Panc1 (cell line): ENCODE measurements around the gene SIGLEC11. TPM values are rescaled to one million over a fixed set of nuclear protein-coding genes. Genes with fewer than 3 reads are reported as not detected.

ENCODE experiments used
- ATAC-seq: fragments of 200-7000 bp; cut with Tn5 transposase; 2 replicates; pipeline ENCODE4 v1.9.1; 2020; ENCODE audit warnings: mild to moderate bottlenecking, moderate library complexity
- BruUV-seq: library from RNA; stranded (reverse); fragments of 400-500 nt; replicated peaks from 2 replicates; lab custom pipeline; 2021; lab: Mats Ljungman, UMichigan
- CTCF ChIA-PET: fragments of 300-600 bp; sonication (Branson Sonifier 250); formaldehyde crosslinking; loops from one replicate; lab custom pipeline; 2022; ENCODE audit warnings: antibody characterized with exemption; lab: Charles Lee
- POLR2A ChIA-PET: fragments of 300-600 bp; sonication (Branson Sonifier 250); formaldehyde crosslinking; loops from one replicate; lab custom pipeline; 2022; ENCODE audit warnings: antibody characterized with exemption; lab: Charles Lee
- DNase-seq: peaks from one replicate; pipeline ENCODE4 v3.0.0-alpha.2; 2010; ENCODE audit warnings: low read depth, low spot score
- H3K27ac ChIP-seq: 2 replicates; pipeline ENCODE4 v1.5.1; 2011; ENCODE audit warnings: mild to moderate bottlenecking, low read length, inconsistent platforms
- H3K27me3 ChIP-seq: fragments of 200-500 bp; sonication (Bioruptor generic); 2 replicates; pipeline ENCODE4 v1.6.0; 2014; ENCODE audit warnings: low read length, inconsistent platforms; ENCODE audit not compliant: control insufficient read depth, insufficient read depth
- H3K36me3 ChIP-seq: fragments of 200-500 bp; sonication (Bioruptor generic); 2 replicates; pipeline ENCODE4 v1.5.1; 2014; ENCODE audit warnings: inconsistent platforms, mild to moderate bottlenecking, low read length, moderate library complexity; ENCODE audit not compliant: control insufficient read depth, insufficient read depth
- H3K4me1 ChIP-seq: 2 replicates; pipeline ENCODE4 v1.5.1; 2011; ENCODE audit warnings: inconsistent platforms, mild to moderate bottlenecking, low read length, moderate library complexity; ENCODE audit not compliant: control insufficient read depth, insufficient read depth
- H3K4me3 ChIP-seq, 2 experiments: 2 replicates each; pipeline ENCODE4 v1.5.1; 2011 to 2012; ENCODE audit warnings: low read depth in 2 of 2, low read length in 2 of 2, mild to moderate bottlenecking in 2 of 2, inconsistent platforms in 1 of 2, moderate library complexity in 1 of 2
- H3K9me3 ChIP-seq: fragments of 200-500 bp; sonication (Bioruptor generic); 2 replicates; pipeline ENCODE4 v1.5.1; 2014; ENCODE audit warnings: low read depth, mild to moderate bottlenecking, inconsistent platforms, low read length, moderate library complexity; ENCODE audit not compliant: control insufficient read depth, insufficient read depth
- CTCF ChIP-seq: fragments of 450-650 bp; IDR thresholded peaks from 2 replicates; pipeline ENCODE4 v1.5.1; 2017; ENCODE audit warnings: mild to moderate bottlenecking
- POLR2AphosphoS5 ChIP-seq: IDR thresholded peaks from 2 replicates; pipeline ENCODE4 v1.6.1; 2012; ENCODE audit warnings: mild to moderate bottlenecking, low read depth, low read length, moderate library complexity
- REST ChIP-seq, 2 experiments: IDR thresholded peaks; 2 replicates each; pipeline ENCODE4 v1.6.1; 2011 to 2012; ENCODE audit warnings: low read depth in 2 of 2, control low read depth in 1 of 2, low read length in 1 of 2, mild to moderate bottlenecking in 1 of 2, moderate library complexity in 1 of 2; ENCODE audit not compliant: insufficient read depth in 1 of 2
- SIN3A ChIP-seq: IDR thresholded peaks from 2 replicates; pipeline ENCODE4 v1.6.1; 2012; ENCODE audit warnings: low read depth, mild to moderate bottlenecking, low read length, moderate library complexity, borderline replicate concordance; ENCODE audit not compliant: insufficient read depth
- TCF7L2 ChIP-seq: IDR thresholded peaks from 2 replicates; pipeline ENCODE4 v1.6.1; 2011; ENCODE audit warnings: mild to moderate bottlenecking, low read depth, low read length, inconsistent platforms
- in situ Hi-C: cut with HindIII; loops from 2 replicates; pipeline ENCODE4 v1.10.0; 2016; ENCODE audit warnings: low sequenced_read_pairs, low pct_unique_long_range_greater_than_20kb
- intact Hi-C: fragments of 100-400 bp; cut with micrococcal nuclease; formaldehyde crosslinking; loops from one replicate; pipeline ENCODE4 v1.10.0; 2022; ENCODE audit not compliant: unreplicated experiment
- total RNA-seq: library from RNA; stranded (reverse); gene quantifications from one replicate; pipeline ENCODE4 v1.2.1, GENCODE V29; 2021; ENCODE audit not compliant: unreplicated experiment

The SIGLEC11 gene
- total RNA-seq, 1 experiment from 2014 or later, result not detected

GRCh38 chr19:50001775-50002174 lies 40.8 kb upstream of the SIGLEC11 start:
- no peak for ATAC-seq
- POLR2A ChIA-PET, result no interaction called here
- no peak overlapping the region for H3K27ac ChIP-seq
- H3K27me3 ChIP-seq, result no peaks in the 10 kb centered on the region
- no TSS peak for BruUV-seq
- no peaks in the 10 kb centered on the region for H3K9me3 ChIP-seq
- intact Hi-C loops (no loop called here), in situ Hi-C loops (no loop called here)
- no peak for DNase-seq
- H3K4me3 ChIP-seq, result no peak overlapping the region
- H3K4me1 ChIP-seq, result no peaks in the 10 kb centered on the region
- CTCF ChIA-PET, result no interaction called here
- TF ChIP-seq REST (IDR thresholded peaks at IDR 0.05; ENCODE audit: insufficient read depth in 1 of 2, low read depth in 2 of 2, low read length in 1 of 2) (no peak), TCF7L2 (no peak), POLR2AphosphoS5 (no peak), SIN3A (no peak), CTCF (no peak)
- H3K36me3 ChIP-seq, result no peaks in the 10 kb centered on the region; the same call in 1 of the 2 replicates

- intact Hi-C loops, result no loop called here
- no peaks in the 10 kb centered on the region; the same call in 1 of the 2 replicates for H3K36me3 ChIP-seq
- DNase-seq, result no peak
Observed at GRCh38 chr19:50000841-50001557, 40.0 kb upstream of the SIGLEC11 start.

More at GRCh38 chr19:50000841-50001557, 40.0 kb upstream of the SIGLEC11 start:
- ChIA-PET POLR2A (no interaction called here), CTCF (no interaction called here)
- H3K27ac ChIP-seq, result no peak overlapping the region
- in situ Hi-C loops, result no loop called here
- TF ChIP-seq TCF7L2 (no peak), SIN3A (no peak), CTCF (no peak), POLR2AphosphoS5 (no peak), REST (IDR thresholded peaks at IDR 0.05; ENCODE audit: insufficient read depth in 1 of 2, low read depth in 2 of 2, low read length in 1 of 2) (no peak)
- no peaks in the 10 kb centered on the region for H3K27me3 ChIP-seq
- BruUV-seq, result no TSS peak
- H3K4me1 ChIP-seq, result no peaks in the 10 kb centered on the region
- H3K9me3 ChIP-seq, result no peaks in the 10 kb centered on the region
- ATAC-seq, result no peak
- no peak overlapping the region for H3K4me3 ChIP-seq
